Kidney tubule cell (primary cell): ENCODE measurements around the gene COQ10B.

Source experiments
- DNase-seq: peaks from one replicate; pipeline ENCODE4 v3.0.0-alpha.2; 2018; ENCODE audit warnings: low spot score

The COQ10B gene

GRCh38 chr2:197500503-197501131 is 47.3 kb downstream of the COQ10B start:
- DNase-seq, result no peak

- DNase-seq, result no peak
Measured at GRCh38 chr2:197502201-197502600, 48.8 kb downstream of the COQ10B start.

- DNase-seq, result no peak
Measured at GRCh38 chr2:197502685-197503084, 49.3 kb downstream of the COQ10B start.

- DNase-seq, result no peak
Measured at GRCh38 chr2:197504000-197504399, 50.6 kb downstream of the COQ10B start.

- no peak for DNase-seq
Measured at GRCh38 chr2:197504512-197504911, 51.2 kb downstream of the COQ10B start.

- DNase-seq, result no peak
Measured at GRCh38 chr2:197506658-197507057, 53.3 kb downstream of the COQ10B start.

- no peak for DNase-seq
Measured at GRCh38 chr2:197513915-197514314, 60.6 kb downstream of the COQ10B start.

GRCh38 chr2:197514754-197515153 is 61.4 kb downstream of the COQ10B start:
- DNase-seq, result peak; percentile 25

GRCh38 chr2:197515315-197515738 is 62.0 kb downstream of the COQ10B start:
- DNase-seq, result no peak

GRCh38 chr2:197515739-197516392 is 62.5 kb downstream of the COQ10B start, which contains the start of gene MOB4:
Gene MOB4, plus strand, starts transcription at chr2:197516066. Its CDS starts 21 bp downstream, at chr2:197516087.
- peak; percentile 96 for DNase-seq

- peak; percentile 58 for DNase-seq
Measured at GRCh38 chr2:197516393-197516761, 63.0 kb downstream of the COQ10B start.

- no peak for DNase-seq
Measured at GRCh38 chr2:197517150-197517549, 63.8 kb downstream of the COQ10B start.
